Measurements from ENCODE around the gene DRG2. TPM values are rescaled to one million over a fixed set of nuclear protein-coding genes. Genes with fewer than 3 reads are reported as not detected.

The DRG2 gene
- total and polyA plus RNA-seq, 9 of the 15 experiments (the other 6 are each of a cell fraction or from before 2014, with no cell fraction given), result 6.6 to 36.7 (median 26.1) TPM

- WGBS (ENCODE audit: insufficient coverage, low coverage, missing lambda C conversion rate), result 62% methylated on average over 3 of the region's 3 CpGs
- ChIA-PET CTCF (ENCODE audit: low intra/inter-chr PET ratio) (no interaction called here), POLR2A (interaction anchor here (0.9 to 1.8 kb wide), 2 partner anchors 19 to 56 kb away, joined by 3 to 5 read pairs; no protein-coding TSS in a partner anchor)
- ATAC-seq (no peak), DNase-seq (ENCODE audit: extremely low read depth in 1 of 4, low spot score in 3 of 4) (no peak), FAIRE-seq (no peak)
- Histone ChIP-seq H3K4me2 (ENCODE audit: insufficient read depth, low read length) (no peak overlapping the region), H3K9me1 (ENCODE audit: control insufficient read depth, insufficient read depth, low read length) (no peaks in the 10 kb centered on the region), H3K79me2 (ENCODE audit: control insufficient read depth, insufficient read depth, low read length) (no peaks in the 10 kb centered on the region), H2AFZ (ENCODE audit: low read depth, low read length) (no peak overlapping the region), H3K27ac (ENCODE audit: extremely low read depth, low read depth, low read length) (no peak overlapping the region), H4K20me1 (replicated peaks; ENCODE audit: control insufficient read depth, insufficient read depth, low read length) (0 out of 2 replicates have a peak, but pooled peaks cover 2% of the 10 kb centered on the region), H3K4me3 (no peak overlapping the region), H3K4me1 (replicated peaks in 1 of 2; ENCODE audit: control insufficient read depth in 2 of 2, insufficient read depth in 2 of 2, low read length in 2 of 2) (peaks cover 0 to 21% of the 10 kb centered on the region in 2 experiments; a peak in 2 of 5 replicates), H3K36me3 (ENCODE audit: control insufficient read depth, insufficient read depth, low read length) (no peaks in the 10 kb centered on the region), H3K9ac (ENCODE audit: insufficient read depth in 1 of 2, low read depth in 2 of 2, low read length in 2 of 2) (peak overlapping the region in 1 of 2 experiments; percentile 45; a peak in 1 of 4 replicates), H3K9me3 (replicated peaks; ENCODE audit: control insufficient read depth, insufficient read depth, low read depth, low read length) (no peaks in the 10 kb centered on the region), H3K27me3 (ENCODE audit: control insufficient read depth in 2 of 2, insufficient read depth in 2 of 2, low read length in 2 of 2) (no peaks in the 10 kb centered on the region)
- in situ Hi-C loops (cut with MboI), result no loop called here
- no TSS peak for BruUV-seq (replicated peaks)
- intact Hi-C loops (cut with micrococcal nuclease), result loop anchor here (10.0 kb wide), 1 partner anchor 178 kb away; no protein-coding TSS in a partner anchor
- TF ChIP-seq PCBP1 (IDR thresholded peaks at IDR 0.05; ENCODE audit: low read depth, low read length, poor library complexity, severe bottlenecking) (no peak), FOXA1 (IDR thresholded peaks at IDR 0.05; ENCODE audit: borderline replicate concordance) (no peak), BCOR (IDR thresholded peaks at IDR 0.05) (peak; percentile 78; the same call in 1 of the 2 replicates), ZNF644 (tag; IDR thresholded peaks at IDR 0.05; ENCODE audit: low read depth) (no peak), ZKSCAN8 (CRISPR knock-in tag; IDR thresholded peaks at IDR 0.05) (no peak), SMARCA5 (IDR thresholded peaks at IDR 0.05) (peak; percentile 22; the same call in 1 of the 2 replicates), NR2C2 (CRISPR knock-in tag; IDR thresholded peaks at IDR 0.05) (no peak), NR2C2 (tag; IDR thresholded peaks at IDR 0.05) (no peak), HES1 (IDR thresholded peaks at IDR 0.05; ENCODE audit: low read depth) (no peak), ZNF639 (CRISPR knock-in tag; conservative IDR thresholded peaks at IDR 0.05 in 1 of 2, IDR thresholded peaks at IDR 0.05 in 1 of 2) (no peak), ZNF143 (CRISPR knock-in tag; IDR thresholded peaks at IDR 0.05) (no peak), BRF2 (IDR thresholded peaks at IDR 0.05; ENCODE audit: borderline replicate concordance, insufficient read depth, insufficient read length) (no peak), ZNF551 (CRISPR knock-in tag; IDR thresholded peaks at IDR 0.05) (no peak), KDM2B (CRISPR knock-in tag; IDR thresholded peaks at IDR 0.05) (no peak), ARHGAP35 (IDR thresholded peaks at IDR 0.05; ENCODE audit: partially characterized antibody) (no peak), ZNF518B (CRISPR knock-in tag; IDR thresholded peaks at IDR 0.05) (no peak)
Observed at GRCh38 chr17:18146980-18147379, 59.2 kb downstream of the DRG2 start.
